AG04450 (cell line): Measurements from ENCODE around the gene GANAB. TPM values are rescaled to one million over a fixed set of nuclear protein-coding genes. Genes with fewer than 3 reads are reported as not detected.

ENCODE experiments used
- CTCF ChIA-PET: fragments of 300-600, 350-600 bp; formaldehyde crosslinking; extraction: SDS; loops from one replicate; lab custom pipeline; 2022; ENCODE audit warnings: antibody characterized with exemption, inconsistent platforms; lab: Charles Lee
- POLR2A ChIA-PET: fragments of 350-600 bp; formaldehyde crosslinking; extraction: SDS; loops from one replicate; lab custom pipeline; 2021; ENCODE audit warnings: antibody characterized with exemption, inconsistent platforms; lab: Yijun Ruan, JAX
- DNase-seq: peaks from one replicate; pipeline ENCODE4 v3.0.0-alpha.2; 2011; ENCODE audit warnings: low read depth, low spot score
- H3K27ac ChIP-seq: one replicate; pipeline ENCODE4 v1.5.1; 2012; ENCODE audit warnings: low read depth, low read length, control low read depth
- H3K27me3 ChIP-seq: one replicate; pipeline ENCODE4 v1.6.0; 2012; ENCODE audit warnings: low read length; ENCODE audit not compliant: control insufficient read depth, insufficient read depth
- H3K4me3 ChIP-seq: 2 replicates; pipeline ENCODE4 v1.5.1; 2011; ENCODE audit warnings: mild to moderate bottlenecking, low read depth, low read length, control low read depth
- H3K9me3 ChIP-seq: 2 replicates; pipeline ENCODE4 v1.5.1; 2012; ENCODE audit warnings: low read length; ENCODE audit not compliant: control insufficient read depth, insufficient read depth
- CTCF ChIP-seq: IDR thresholded peaks from 2 replicates; pipeline ENCODE4 v1.5.1; 2011; ENCODE audit warnings: low read depth, low read length, control low read depth, inconsistent platforms
- polyA plus RNA-seq: library from polyadenylated mRNA; depleted of rRNA; stranded (reverse); fragments of >200 nt; gene quantifications from 2 replicates; pipeline ENCODE4 v1.2.3, GENCODE V29; 2011

Gene GANAB
- polyA plus RNA-seq, 1 experiment = 369 TPM

GRCh38 chr11:62665075-62665598, 18.7 kb upstream of the GANAB start, which contains the start of the genes C11orf98 and CSKMT:
Gene C11orf98, minus strand, starts transcription at chr11:62665210. Its CDS starts 41 bp downstream, at chr11:62665169.
Gene CSKMT, plus strand, starts transcription at chr11:62665312. Its CDS starts 568 bp downstream, at chr11:62665880.
- Histone ChIP-seq H3K9me3 (peaks cover 4% of the 10 kb centered on the region; the same call in 1 of the 2 replicates), H3K27ac (peak within 1 kb of the TSS; percentile 90), H3K27me3 (no peaks in the 10 kb centered on the region), H3K4me3 (peak within 1 kb of the TSS; percentile 96)
- POLR2A ChIA-PET = interaction anchor here (0.8 to 4.2 kb wide), 48 partner anchors 10 to 270 kb away, joined by 3 to 150 read pairs (median 6); partner anchors contain the start of genes B3GAT3, EEF1G, EML3 and GANAB
- no peak for TF ChIP-seq CTCF
- CTCF ChIA-PET = interaction anchor here (0.7 to 2.3 kb wide), 9 partner anchors 9 to 53 kb away, joined by 3 to 11 read pairs (median 3); partner anchors contain the start of gene GANAB
- peak; percentile 88 for DNase-seq

GRCh38 chr11:62664405-62665074, 18.1 kb upstream of the GANAB start:
- no peak for DNase-seq
- POLR2A ChIA-PET = interaction anchor here (0.5 to 4.2 kb wide), 50 partner anchors 10 to 850 kb away, joined by 3 to 150 read pairs (median 6); partner anchors contain the start of genes B3GAT3, EEF1G, EML3 and GANAB
- H3K27me3 ChIP-seq = no peaks in the 10 kb centered on the region

GRCh38 chr11:62656796-62657429, 10.5 kb upstream of the GANAB start:
- no peak for TF ChIP-seq CTCF
- no peaks in the 10 kb centered on the region for H3K9me3 ChIP-seq
- H3K27me3 ChIP-seq = no peaks in the 10 kb centered on the region
- H3K27ac ChIP-seq = no peak overlapping the region
- DNase-seq = no peak
- H3K4me3 ChIP-seq = no peak overlapping the region
- POLR2A ChIA-PET = interaction anchor here (1.1 to 10.2 kb wide), 3 partner anchors 9 to 35 kb away, joined by 3 to 150 read pairs (median 4); partner anchors contain the start of genes B3GAT3, C11orf98, CSKMT and UQCC3
- CTCF ChIA-PET = interaction anchor here (0.7 to 0.8 kb wide), 2 partner anchors 37 to 45 kb away, joined by 3 read pairs; no protein-coding TSS in a partner anchor

More at GRCh38 chr11:62664405-62665074, 18.1 kb upstream of the GANAB start:
- Histone ChIP-seq H3K27ac (peak overlapping the region; percentile 77), H3K9me3 (peaks cover 4% of the 10 kb centered on the region; the same call in 1 of the 2 replicates), H3K4me3 (peak overlapping the region; percentile 96)
- TF ChIP-seq CTCF = no peak
- CTCF ChIA-PET = interaction anchor here (0.7 to 1.8 kb wide), 5 partner anchors 9 to 53 kb away, joined by 3 to 5 read pairs (median 3); partner anchors contain the start of gene GANAB

- DNase-seq = no peak
- CTCF ChIA-PET = interaction anchor here (0.6 kb wide), 1 partner anchor 100 kb away, joined by 3 read pairs; the partner anchor contains the start of gene ZBTB3
Observed at GRCh38 chr11:62654297-62654696, 7.9 kb upstream of the GANAB start.

More at GRCh38 chr11:62654297-62654696, 7.9 kb upstream of the GANAB start:
- Histone ChIP-seq H3K9me3 (no peaks in the 10 kb centered on the region), H3K27me3 (no peaks in the 10 kb centered on the region), H3K27ac (no peak overlapping the region), H3K4me3 (no peak overlapping the region)
- no peak for TF ChIP-seq CTCF
- POLR2A ChIA-PET = interaction anchor here (0.7 to 10.2 kb wide), 3 partner anchors 11 to 1284 kb away, joined by 4 to 150 read pairs (median 5); partner anchors contain the start of genes C11orf98 and CSKMT
